ENCODE results near the gene PRAME.

Gene PRAME

GRCh38 chr22:22527312-22527711 is 31.8 kb downstream of the PRAME start:
- H3K4me3 ChIP-seq (ENCODE audit: low read length, poor library complexity, severe bottlenecking) = no peak overlapping the region
- no peak overlapping the region for H3K4me2 ChIP-seq (ENCODE audit: low read depth, low read length, poor library complexity, severe bottlenecking)
- H2AFZ ChIP-seq (ENCODE audit: low read length) = no peak overlapping the region
- TF ChIP-seq EZH2phosphoT487 (IDR thresholded peaks at IDR 0.05; ENCODE audit: borderline replicate concordance) (no peak), CTCF (conservative IDR thresholded peaks at IDR 0.05; ENCODE audit: low read length) (no peak)
- no peaks in the 10 kb centered on the region for H3K9me2 ChIP-seq (replicated peaks; ENCODE audit: low read depth, low read length)
- no peaks in the 10 kb centered on the region for H3F3A ChIP-seq (ENCODE audit: low read depth)
- no peaks in the 10 kb centered on the region for H3K79me2 ChIP-seq (ENCODE audit: insufficient read depth, low read length)
- H3K9me3 ChIP-seq (ENCODE audit: insufficient read depth, low read depth, low read length) = no peaks in the 10 kb centered on the region
- no peaks in the 10 kb centered on the region for H3K27me3 ChIP-seq (ENCODE audit: insufficient read depth, low read length, poor library complexity, severe bottlenecking)
- H3K36me3 ChIP-seq (ENCODE audit: insufficient read depth, low read length) = no peaks in the 10 kb centered on the region
- no peaks in the 10 kb centered on the region for H3K4me1 ChIP-seq (ENCODE audit: insufficient read depth, low read length, poor library complexity, severe bottlenecking)
- no peaks in the 10 kb centered on the region for H4K20me1 ChIP-seq (ENCODE audit: insufficient read depth, low read length, poor library complexity, severe bottlenecking)
- no peak overlapping the region for H3K9ac ChIP-seq (ENCODE audit: low read depth, low read length, poor library complexity, severe bottlenecking)

GRCh38 chr22:22526125-22526912 is 32.7 kb downstream of the PRAME start:
- H3K4me3 ChIP-seq (ENCODE audit: low read length, poor library complexity, severe bottlenecking) = no peak overlapping the region
- H3K36me3 ChIP-seq (ENCODE audit: insufficient read depth, low read length) = no peaks in the 10 kb centered on the region
- no peak overlapping the region for H2AFZ ChIP-seq (ENCODE audit: low read length)
- H3K4me1 ChIP-seq (ENCODE audit: insufficient read depth, low read length, poor library complexity, severe bottlenecking) = no peaks in the 10 kb centered on the region
- no peaks in the 10 kb centered on the region for H4K20me1 ChIP-seq (ENCODE audit: insufficient read depth, low read length, poor library complexity, severe bottlenecking)
- H3F3A ChIP-seq (ENCODE audit: low read depth) = no peaks in the 10 kb centered on the region
- H3K9ac ChIP-seq (ENCODE audit: low read depth, low read length, poor library complexity, severe bottlenecking) = no peak overlapping the region
- no peak overlapping the region for H3K4me2 ChIP-seq (ENCODE audit: low read depth, low read length, poor library complexity, severe bottlenecking)
- TF ChIP-seq EZH2phosphoT487 (IDR thresholded peaks at IDR 0.05; ENCODE audit: borderline replicate concordance) (no peak), CTCF (conservative IDR thresholded peaks at IDR 0.05; ENCODE audit: low read length) (no peak)
- no peaks in the 10 kb centered on the region for H3K9me3 ChIP-seq (ENCODE audit: insufficient read depth, low read depth, low read length)
- no peaks in the 10 kb centered on the region for H3K79me2 ChIP-seq (ENCODE audit: insufficient read depth, low read length)
- H3K9me2 ChIP-seq (replicated peaks; ENCODE audit: low read depth, low read length) = no peaks in the 10 kb centered on the region
- H3K27me3 ChIP-seq (ENCODE audit: insufficient read depth, low read length, poor library complexity, severe bottlenecking) = no peaks in the 10 kb centered on the region

GRCh38 chr22:22523494-22523893 is 35.6 kb downstream of the PRAME start:
- Histone ChIP-seq H3K9ac (ENCODE audit: low read depth, low read length, poor library complexity, severe bottlenecking) (no peak overlapping the region), H3K4me1 (ENCODE audit: insufficient read depth, low read length, poor library complexity, severe bottlenecking) (peaks cover 4% of the 10 kb centered on the region), H3K79me2 (ENCODE audit: insufficient read depth, low read length) (no peaks in the 10 kb centered on the region), H3K9me3 (ENCODE audit: insufficient read depth, low read depth, low read length) (no peaks in the 10 kb centered on the region), H3K4me3 (ENCODE audit: low read length, poor library complexity, severe bottlenecking) (no peak overlapping the region), H2AFZ (ENCODE audit: low read length) (no peak overlapping the region), H3K27me3 (ENCODE audit: insufficient read depth, low read length, poor library complexity, severe bottlenecking) (no peaks in the 10 kb centered on the region), H3K9me2 (replicated peaks; ENCODE audit: low read depth, low read length) (no peaks in the 10 kb centered on the region), H3K4me2 (ENCODE audit: low read depth, low read length, poor library complexity, severe bottlenecking) (no peak overlapping the region), H4K20me1 (ENCODE audit: insufficient read depth, low read length, poor library complexity, severe bottlenecking) (no peaks in the 10 kb centered on the region), H3K36me3 (ENCODE audit: insufficient read depth, low read length) (no peaks in the 10 kb centered on the region), H3F3A (ENCODE audit: low read depth) (no peaks in the 10 kb centered on the region)
- TF ChIP-seq CTCF (conservative IDR thresholded peaks at IDR 0.05; ENCODE audit: low read length) (no peak), EZH2phosphoT487 (IDR thresholded peaks at IDR 0.05; ENCODE audit: borderline replicate concordance) (no peak)
